ENCODE data around the gene SLC35B4.

SLC35B4 gene

GRCh38 chr7:134311807-134312206, 4.9 kb downstream of the SLC35B4 start:
- H3K4me3 ChIP-seq (replicated peaks in 1 of 2; ENCODE audit: low read depth in 2 of 2, low read length in 2 of 2): no peak overlapping the region
- DNase-seq (ENCODE audit: low read depth in 2 of 2): no peak
- TF ChIP-seq, protein P1, sequence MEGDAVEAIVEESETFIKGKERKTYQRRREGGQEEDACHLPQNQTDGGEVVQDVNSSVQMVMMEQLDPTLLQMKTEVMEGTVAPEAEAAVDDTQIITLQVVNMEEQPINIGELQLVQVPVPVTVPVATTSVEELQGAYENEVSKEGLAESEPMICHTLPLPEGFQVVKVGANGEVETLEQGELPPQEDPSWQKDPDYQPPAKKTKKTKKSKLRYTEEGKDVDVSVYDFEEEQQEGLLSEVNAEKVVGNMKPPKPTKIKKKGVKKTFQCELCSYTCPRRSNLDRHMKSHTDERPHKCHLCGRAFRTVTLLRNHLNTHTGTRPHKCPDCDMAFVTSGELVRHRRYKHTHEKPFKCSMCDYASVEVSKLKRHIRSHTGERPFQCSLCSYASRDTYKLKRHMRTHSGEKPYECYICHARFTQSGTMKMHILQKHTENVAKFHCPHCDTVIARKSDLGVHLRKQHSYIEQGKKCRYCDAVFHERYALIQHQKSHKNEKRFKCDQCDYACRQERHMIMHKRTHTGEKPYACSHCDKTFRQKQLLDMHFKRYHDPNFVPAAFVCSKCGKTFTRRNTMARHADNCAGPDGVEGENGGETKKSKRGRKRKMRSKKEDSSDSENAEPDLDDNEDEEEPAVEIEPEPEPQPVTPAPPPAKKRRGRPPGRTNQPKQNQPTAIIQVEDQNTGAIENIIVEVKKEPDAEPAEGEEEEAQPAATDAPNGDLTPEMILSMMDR (IDR thresholded peaks at IDR 0.05; ENCODE audit: low read depth, low read length): no peak

DNA sequence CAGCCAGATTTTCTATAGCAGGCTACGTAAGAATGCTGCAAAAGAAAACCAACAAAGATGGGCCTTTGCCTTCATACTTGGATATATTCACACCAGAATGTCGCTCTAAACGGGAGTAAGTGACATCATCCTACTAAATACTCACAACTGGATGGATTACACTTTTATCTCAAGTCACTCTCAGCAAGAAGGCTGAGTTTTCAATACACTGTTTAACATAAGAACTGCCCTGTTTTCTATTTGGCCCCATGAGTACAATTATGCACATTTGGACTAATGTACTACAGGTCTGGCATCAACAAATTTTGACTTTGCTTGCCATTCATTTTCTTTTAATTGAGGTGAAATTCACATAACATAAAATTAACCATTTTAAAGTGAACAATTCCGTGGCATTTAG, 8.2 kb downstream of the SLC35B4 start:
- TF ChIP-seq, protein P1 (IDR thresholded peaks at IDR 0.05; ENCODE audit: low read depth, low read length): no peak
- no peak for DNase-seq (ENCODE audit: low read depth in 2 of 2)
- H3K4me3 ChIP-seq (replicated peaks in 1 of 2; ENCODE audit: low read depth in 2 of 2, low read length in 2 of 2): no peak overlapping the region

DNA sequence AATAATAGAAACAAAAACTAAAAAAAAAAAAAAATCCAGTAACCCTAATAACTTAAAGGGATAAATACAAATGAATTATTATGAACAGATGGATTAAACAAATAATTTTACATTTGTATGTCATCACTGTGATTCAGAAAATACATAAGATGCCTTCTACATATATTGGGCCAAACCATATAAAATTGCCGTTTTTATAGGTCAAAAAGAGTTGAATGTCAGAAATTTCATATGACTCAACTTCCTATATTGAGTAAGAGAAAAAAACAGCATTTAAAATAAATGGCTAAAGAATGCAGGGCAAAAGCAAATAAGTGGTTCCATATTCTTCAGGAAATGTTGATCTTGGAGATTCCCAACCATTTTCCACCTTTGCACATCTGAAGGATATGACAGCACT, 9.4 kb downstream of the SLC35B4 start:
- TF ChIP-seq, protein P1 (IDR thresholded peaks at IDR 0.05; ENCODE audit: low read depth, low read length): no peak
- no peak overlapping the region for H3K4me3 ChIP-seq (replicated peaks in 1 of 2; ENCODE audit: low read depth in 2 of 2, low read length in 2 of 2)
- DNase-seq (ENCODE audit: low read depth in 2 of 2): peak in 1 of 2 donors; percentile 58

- DNase-seq (ENCODE audit: low read depth in 2 of 2): no peak
- H3K4me3 ChIP-seq (replicated peaks in 1 of 2; ENCODE audit: low read depth in 2 of 2, low read length in 2 of 2): no peak overlapping the region
- TF ChIP-seq, protein P1 (IDR thresholded peaks at IDR 0.05; ENCODE audit: low read depth, low read length): no peak
Observed at GRCh38 chr7:134302120-134302519, 14.6 kb downstream of the SLC35B4 start.

GRCh38 chr7:134301592-134301991, 15.1 kb downstream of the SLC35B4 start:
- DNase-seq (ENCODE audit: low read depth in 2 of 2): no peak
- H3K4me3 ChIP-seq (replicated peaks in 1 of 2; ENCODE audit: low read depth in 2 of 2, low read length in 2 of 2): no peak overlapping the region
- TF ChIP-seq, protein P1 (IDR thresholded peaks at IDR 0.05; ENCODE audit: low read depth, low read length): no peak

DNA sequence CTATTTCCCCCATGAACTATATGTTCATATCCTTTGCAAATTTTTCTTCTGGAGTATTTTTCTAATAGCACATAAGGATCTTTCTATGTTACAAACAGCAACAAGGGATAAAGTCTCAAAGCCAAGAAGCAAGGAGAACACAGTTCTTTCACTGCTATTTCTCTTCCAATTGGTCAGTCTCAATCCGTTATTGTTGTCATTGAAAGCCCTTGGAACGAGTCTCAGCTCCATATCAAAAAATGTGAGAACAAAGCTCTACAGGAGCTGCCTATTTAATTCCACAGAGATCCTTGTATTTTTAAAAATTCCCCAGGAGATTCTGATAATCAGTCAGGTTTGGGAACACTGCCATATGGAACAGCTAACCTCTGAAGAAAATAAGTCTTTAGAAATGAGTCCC, 15.7 kb downstream of the SLC35B4 start:
- DNase-seq (ENCODE audit: low read depth in 2 of 2): no peak
- H3K4me3 ChIP-seq (replicated peaks in 1 of 2; ENCODE audit: low read depth in 2 of 2, low read length in 2 of 2): no peak overlapping the region
- TF ChIP-seq, protein P1 (IDR thresholded peaks at IDR 0.05; ENCODE audit: low read depth, low read length): no peak
